Neural progenitor cell (in vitro differentiated cells): ENCODE results near the gene PIWIL4.

Experiments
- CTCF ChIP-seq: fragments of 200-600 bp; sonication (generic); IDR thresholded peaks from 2 replicates; pipeline ENCODE4 v1.5.1; 2017; ENCODE audit warnings: antibody characterized with exemption, mild to moderate bottlenecking
- EZH2 ChIP-seq: fragments of 200-600 bp; sonication (generic); IDR thresholded peaks from 2 replicates; pipeline ENCODE4 v1.6.1; 2017; ENCODE audit warnings: antibody characterized with exemption, mild to moderate bottlenecking, moderate library complexity
- EZH2phosphoT487 ChIP-seq: fragments of 200-600 bp; sonication (generic); IDR thresholded peaks from 2 replicates; pipeline ENCODE4 v1.6.1; 2017; ENCODE audit warnings: antibody characterized with exemption

- TF ChIP-seq CTCF (no peak), EZH2 (no peak), EZH2phosphoT487 (no peak)
These were observed 3.9 kb upstream of the PIWIL4 start for GRCh38 chr11:94563176-94563847.
